ENCODE data around the gene FHIT.

Gene FHIT

DNA sequence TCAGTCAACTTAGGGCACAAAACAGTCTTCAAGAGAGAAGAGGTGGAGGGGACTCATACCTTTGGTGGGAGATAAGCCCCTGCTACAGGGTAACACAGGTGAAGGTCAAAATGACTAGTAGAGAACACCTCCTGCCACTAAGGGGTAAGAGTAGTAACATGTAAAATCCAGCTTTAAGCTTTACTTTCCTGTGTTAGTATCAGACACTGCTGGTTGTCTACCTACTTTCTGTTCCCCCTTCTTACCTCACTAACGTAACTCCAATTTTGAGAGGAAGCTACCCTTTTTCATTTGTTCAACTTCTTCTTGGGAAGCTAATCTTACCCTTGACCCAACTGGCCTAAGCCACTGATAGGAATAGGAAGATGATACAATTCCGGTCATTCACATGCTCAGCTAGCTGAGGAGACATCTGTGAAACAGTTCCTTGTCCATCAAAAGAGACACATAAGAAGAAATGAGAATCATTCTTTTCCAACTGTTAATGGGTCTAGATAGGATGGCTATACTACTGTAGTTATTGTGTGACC is 1374.7 kb downstream of the FHIT start:
- no peak overlapping the region for H3K4me3 ChIP-seq (replicated peaks in 1 of 2; ENCODE audit: low read depth in 2 of 2, low read length in 2 of 2)
- no peak for DNase-seq (ENCODE audit: low read depth in 2 of 2)
- TF ChIP-seq, protein P1, sequence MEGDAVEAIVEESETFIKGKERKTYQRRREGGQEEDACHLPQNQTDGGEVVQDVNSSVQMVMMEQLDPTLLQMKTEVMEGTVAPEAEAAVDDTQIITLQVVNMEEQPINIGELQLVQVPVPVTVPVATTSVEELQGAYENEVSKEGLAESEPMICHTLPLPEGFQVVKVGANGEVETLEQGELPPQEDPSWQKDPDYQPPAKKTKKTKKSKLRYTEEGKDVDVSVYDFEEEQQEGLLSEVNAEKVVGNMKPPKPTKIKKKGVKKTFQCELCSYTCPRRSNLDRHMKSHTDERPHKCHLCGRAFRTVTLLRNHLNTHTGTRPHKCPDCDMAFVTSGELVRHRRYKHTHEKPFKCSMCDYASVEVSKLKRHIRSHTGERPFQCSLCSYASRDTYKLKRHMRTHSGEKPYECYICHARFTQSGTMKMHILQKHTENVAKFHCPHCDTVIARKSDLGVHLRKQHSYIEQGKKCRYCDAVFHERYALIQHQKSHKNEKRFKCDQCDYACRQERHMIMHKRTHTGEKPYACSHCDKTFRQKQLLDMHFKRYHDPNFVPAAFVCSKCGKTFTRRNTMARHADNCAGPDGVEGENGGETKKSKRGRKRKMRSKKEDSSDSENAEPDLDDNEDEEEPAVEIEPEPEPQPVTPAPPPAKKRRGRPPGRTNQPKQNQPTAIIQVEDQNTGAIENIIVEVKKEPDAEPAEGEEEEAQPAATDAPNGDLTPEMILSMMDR (IDR thresholded peaks at IDR 0.05; ENCODE audit: low read depth, low read length): no peak

DNA sequence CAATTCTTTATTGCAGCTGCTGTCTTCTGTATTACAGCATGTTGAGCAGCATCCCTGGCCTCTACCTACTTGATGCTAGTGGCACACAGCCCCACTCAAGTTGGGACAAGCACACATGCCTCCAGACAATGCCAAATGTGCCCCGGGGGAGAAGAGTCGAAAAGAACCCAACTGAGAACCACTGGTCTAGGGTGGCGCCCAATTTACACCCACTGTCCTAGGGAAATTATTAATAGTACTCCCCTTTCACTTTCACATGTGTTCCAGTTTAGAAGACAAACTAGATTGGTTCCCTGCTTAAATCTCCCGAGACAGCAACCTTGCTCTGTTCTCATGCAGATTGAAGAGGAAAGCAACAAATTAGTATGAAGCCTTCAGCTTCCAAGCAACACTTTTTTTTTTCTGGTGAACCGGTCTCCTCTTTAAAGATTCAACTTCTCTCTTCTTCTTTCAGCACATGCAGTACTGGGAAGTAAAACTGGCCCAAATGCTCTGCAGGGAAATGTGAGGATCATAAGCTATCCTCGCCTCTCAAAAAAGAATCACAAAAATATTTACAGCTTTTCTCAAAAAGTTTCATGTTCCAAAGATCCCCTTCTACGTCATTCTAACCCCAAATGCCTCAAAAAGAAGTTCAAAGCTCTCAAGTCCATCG is 1377.5 kb downstream of the FHIT start:
- no peak for DNase-seq (ENCODE audit: low read depth in 2 of 2)
- TF ChIP-seq, protein P1 (IDR thresholded peaks at IDR 0.05; ENCODE audit: low read depth, low read length): no peak
- no peak overlapping the region for H3K4me3 ChIP-seq (replicated peaks in 1 of 2; ENCODE audit: low read depth in 2 of 2, low read length in 2 of 2)

DNA sequence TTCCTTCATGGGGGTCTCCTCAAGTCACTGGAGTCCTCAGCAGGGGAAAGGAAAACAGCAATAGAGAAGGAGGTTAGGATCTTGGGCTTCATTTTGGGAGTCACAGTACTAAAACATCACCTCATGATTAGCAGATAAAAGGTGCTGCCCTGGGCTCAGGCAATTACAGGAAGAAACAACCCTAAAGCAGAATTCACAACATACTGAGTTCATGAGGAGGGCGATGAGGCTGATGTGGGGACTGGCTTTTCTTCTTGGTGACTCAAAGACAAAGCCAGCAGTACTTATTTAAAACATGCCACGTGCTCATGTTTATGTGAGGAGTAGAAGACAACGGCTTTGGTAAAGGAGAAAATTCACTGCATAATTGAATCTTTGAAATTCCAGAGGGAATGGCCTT is 1379.1 kb downstream of the FHIT start:
- TF ChIP-seq, protein P1 (IDR thresholded peaks at IDR 0.05; ENCODE audit: low read depth, low read length): no peak
- no peak overlapping the region for H3K4me3 ChIP-seq (replicated peaks in 1 of 2; ENCODE audit: low read depth in 2 of 2, low read length in 2 of 2)
- DNase-seq (ENCODE audit: low read depth in 2 of 2): no peak

DNA sequence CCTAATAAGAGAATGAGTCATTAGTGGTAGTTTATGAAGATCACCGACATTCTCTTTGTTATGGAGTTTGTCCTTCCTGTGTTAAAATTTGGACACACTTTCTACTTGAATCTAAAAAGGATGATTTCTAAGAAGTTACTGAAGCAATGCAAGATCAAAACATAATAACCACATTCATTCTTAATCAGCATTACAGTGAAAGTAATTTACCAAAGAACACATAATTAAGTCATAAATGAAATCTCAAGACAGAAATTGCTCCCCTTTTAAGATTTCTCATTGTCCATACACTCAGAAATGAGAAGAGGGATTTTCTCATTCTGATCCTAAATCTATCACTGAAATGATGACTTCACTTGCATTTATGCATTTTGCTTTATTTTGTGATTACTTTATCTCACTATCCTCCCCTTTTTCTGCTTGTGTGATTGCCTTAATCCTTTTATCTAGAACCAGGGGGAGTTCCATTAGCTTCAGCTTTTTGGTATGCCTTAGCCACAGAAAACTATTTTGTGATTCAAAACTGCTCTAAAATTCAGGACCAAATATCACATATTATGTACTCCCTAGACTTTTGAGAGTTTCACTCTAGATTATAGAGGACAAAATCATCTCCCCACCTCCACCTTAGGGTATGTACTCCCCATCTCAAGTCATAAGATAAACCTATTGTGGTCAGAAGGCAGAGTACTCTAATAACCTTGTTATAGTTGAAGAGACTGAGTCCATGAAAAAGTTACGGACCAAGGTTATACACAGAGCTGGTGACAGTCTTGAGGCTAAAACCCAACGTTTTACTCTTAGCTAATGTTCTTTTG is 1383.9 kb downstream of the FHIT start:
- no peak overlapping the region for H3K4me3 ChIP-seq (replicated peaks in 1 of 2; ENCODE audit: low read depth in 2 of 2, low read length in 2 of 2)
- TF ChIP-seq, protein P1 (IDR thresholded peaks at IDR 0.05; ENCODE audit: low read depth, low read length): no peak
- DNase-seq (ENCODE audit: low read depth in 2 of 2): no peak

DNA sequence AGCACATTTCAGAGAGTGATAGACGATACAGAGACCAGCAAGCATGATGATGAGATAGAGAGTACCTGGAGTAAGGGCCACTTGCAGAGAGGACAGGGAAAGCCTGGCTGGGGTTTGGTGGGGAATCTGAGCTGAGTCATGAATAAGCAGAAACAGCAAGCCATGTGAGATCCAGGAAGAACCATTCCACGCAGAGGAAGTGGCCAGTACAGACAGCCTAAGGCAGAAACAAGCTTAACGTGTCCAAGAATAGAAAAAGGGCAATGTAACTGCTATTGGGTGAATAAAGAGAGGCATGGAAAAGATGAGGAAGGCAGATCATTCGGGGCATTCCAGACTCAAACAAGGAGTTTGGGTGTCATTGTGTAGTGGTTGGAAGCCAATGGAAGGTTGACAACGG is 1385.2 kb downstream of the FHIT start:
- DNase-seq (ENCODE audit: low read depth in 2 of 2): no peak
- H3K4me3 ChIP-seq (replicated peaks in 1 of 2; ENCODE audit: low read depth in 2 of 2, low read length in 2 of 2): no peak overlapping the region
- TF ChIP-seq, protein P1 (IDR thresholded peaks at IDR 0.05; ENCODE audit: low read depth, low read length): no peak

DNA sequence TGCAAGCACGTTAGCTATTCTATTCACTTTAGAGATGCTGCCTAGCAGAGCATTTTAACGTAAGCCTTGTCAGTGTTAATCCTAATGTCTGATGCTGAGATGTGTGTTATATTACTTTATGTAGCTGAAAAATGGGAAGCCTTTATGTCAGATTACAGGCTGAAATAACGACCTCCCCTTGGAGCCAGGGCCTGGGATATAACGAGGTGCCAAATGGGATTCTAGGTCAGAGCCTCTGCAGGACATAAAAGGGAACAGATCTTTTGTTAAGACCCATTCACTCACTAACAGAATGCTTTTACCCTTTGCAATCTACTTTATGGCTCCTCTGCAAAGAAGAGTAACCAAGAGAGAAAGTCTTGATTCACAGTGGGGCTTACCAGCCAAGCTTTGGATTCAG is 1385.9 kb downstream of the FHIT start:
- DNase-seq (ENCODE audit: low read depth in 2 of 2): no peak
- TF ChIP-seq, protein P1 (IDR thresholded peaks at IDR 0.05; ENCODE audit: low read depth, low read length): no peak
- no peak overlapping the region for H3K4me3 ChIP-seq (replicated peaks in 1 of 2; ENCODE audit: low read depth in 2 of 2, low read length in 2 of 2)

Measured in cardiac fibroblast (primary cell).